ENCODE data around the gene SDK2. TPM values are rescaled to one million over a fixed set of nuclear protein-coding genes. Genes with fewer than 3 reads are reported as not detected.
A peak's percentile ranks its signal among the peaks of the same experiment; 100 is the strongest.

The SDK2 gene
- total RNA-seq, 4 donors from 2014 or later: 0.18 to 3.3 (median 1.2) TPM

- H3K4me1 ChIP-seq: no peaks in the 10 kb centered on the region
- no peak overlapping the region for H3K27ac ChIP-seq
- no peak for TF ChIP-seq POLR2A (IDR thresholded peaks at IDR 0.05)
- TF ChIP-seq, protein P1, sequence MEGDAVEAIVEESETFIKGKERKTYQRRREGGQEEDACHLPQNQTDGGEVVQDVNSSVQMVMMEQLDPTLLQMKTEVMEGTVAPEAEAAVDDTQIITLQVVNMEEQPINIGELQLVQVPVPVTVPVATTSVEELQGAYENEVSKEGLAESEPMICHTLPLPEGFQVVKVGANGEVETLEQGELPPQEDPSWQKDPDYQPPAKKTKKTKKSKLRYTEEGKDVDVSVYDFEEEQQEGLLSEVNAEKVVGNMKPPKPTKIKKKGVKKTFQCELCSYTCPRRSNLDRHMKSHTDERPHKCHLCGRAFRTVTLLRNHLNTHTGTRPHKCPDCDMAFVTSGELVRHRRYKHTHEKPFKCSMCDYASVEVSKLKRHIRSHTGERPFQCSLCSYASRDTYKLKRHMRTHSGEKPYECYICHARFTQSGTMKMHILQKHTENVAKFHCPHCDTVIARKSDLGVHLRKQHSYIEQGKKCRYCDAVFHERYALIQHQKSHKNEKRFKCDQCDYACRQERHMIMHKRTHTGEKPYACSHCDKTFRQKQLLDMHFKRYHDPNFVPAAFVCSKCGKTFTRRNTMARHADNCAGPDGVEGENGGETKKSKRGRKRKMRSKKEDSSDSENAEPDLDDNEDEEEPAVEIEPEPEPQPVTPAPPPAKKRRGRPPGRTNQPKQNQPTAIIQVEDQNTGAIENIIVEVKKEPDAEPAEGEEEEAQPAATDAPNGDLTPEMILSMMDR (IDR thresholded peaks at IDR 0.05): no peak
- no peak overlapping the region for H3K4me3 ChIP-seq
- H3K36me3 ChIP-seq: no peaks in the 10 kb centered on the region
- DNase-seq: no peak
- no peaks in the 10 kb centered on the region for H3K9me3 ChIP-seq
- H3K27me3 ChIP-seq: no peaks in the 10 kb centered on the region
Measured at GRCh38 chr17:73493956-73494926, 150.0 kb downstream of the SDK2 start.

GRCh38 chr17:73492821-73493814, 151.1 kb downstream of the SDK2 start:
- Histone ChIP-seq H3K36me3 (no peaks in the 10 kb centered on the region), H3K4me3 (no peak overlapping the region), H3K27me3 (no peaks in the 10 kb centered on the region), H3K9me3 (no peaks in the 10 kb centered on the region), H3K27ac (no peak overlapping the region), H3K4me1 (no peaks in the 10 kb centered on the region)
- DNase-seq: peak in 1 of 3 donors; percentile 22
- no peak for TF ChIP-seq POLR2A (IDR thresholded peaks at IDR 0.05)
- TF ChIP-seq, protein P1 (IDR thresholded peaks at IDR 0.05): no peak

DNA sequence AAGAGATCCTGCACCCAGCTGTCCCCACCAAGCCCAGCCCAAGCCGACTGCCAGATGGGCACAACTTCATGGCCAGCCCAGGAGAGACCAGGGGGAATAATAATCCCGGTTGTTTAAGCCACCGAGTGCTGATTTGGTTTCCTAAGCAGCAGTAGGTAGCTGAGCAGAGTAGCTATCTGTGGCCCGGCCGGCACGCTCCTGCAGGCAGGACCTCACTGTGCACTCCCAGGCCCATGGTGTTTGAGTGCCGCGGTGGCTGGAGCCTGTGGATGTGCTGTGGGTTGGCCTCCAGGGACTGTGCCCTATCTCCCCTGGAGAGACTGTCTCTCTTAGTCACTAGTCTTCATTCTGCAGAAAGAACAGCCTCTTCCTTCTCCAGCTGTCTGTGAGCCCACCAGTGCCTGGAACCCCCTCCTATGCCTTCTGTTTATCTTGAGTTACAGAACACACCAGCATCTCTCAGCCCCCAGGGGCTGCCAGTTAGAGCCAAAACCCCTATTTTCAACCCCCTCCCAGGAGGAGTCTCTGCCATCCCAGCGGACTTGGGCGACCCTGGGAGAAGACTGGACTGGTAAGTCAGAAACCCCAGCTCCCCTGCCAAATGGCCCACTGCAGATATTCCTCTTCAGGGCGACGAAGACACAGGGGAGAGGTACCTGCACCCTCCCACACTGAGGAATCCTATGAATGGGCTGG, 152.0 kb downstream of the SDK2 start:
- Histone ChIP-seq H3K27ac (no peak overlapping the region), H3K9me3 (no peaks in the 10 kb centered on the region), H3K4me3 (no peak overlapping the region), H3K4me1 (no peaks in the 10 kb centered on the region), H3K36me3 (no peaks in the 10 kb centered on the region), H3K27me3 (no peaks in the 10 kb centered on the region)
- DNase-seq: no peak
- no peak for TF ChIP-seq POLR2A (IDR thresholded peaks at IDR 0.05)
- TF ChIP-seq, protein P1 (IDR thresholded peaks at IDR 0.05): no peak

- no peaks in the 10 kb centered on the region for H3K36me3 ChIP-seq
- H3K9me3 ChIP-seq: no peaks in the 10 kb centered on the region
- no peak for TF ChIP-seq POLR2A (IDR thresholded peaks at IDR 0.05)
- TF ChIP-seq, protein P1 (IDR thresholded peaks at IDR 0.05): no peak
- H3K27ac ChIP-seq: no peak overlapping the region
- DNase-seq: no peak
- H3K4me1 ChIP-seq: no peaks in the 10 kb centered on the region
- no peak overlapping the region for H3K4me3 ChIP-seq
- no peaks in the 10 kb centered on the region for H3K27me3 ChIP-seq
Measured at GRCh38 chr17:73491648-73492047, 152.6 kb downstream of the SDK2 start.

- H3K27ac ChIP-seq: no peak overlapping the region
- H3K4me1 ChIP-seq: no peaks in the 10 kb centered on the region
- no peaks in the 10 kb centered on the region for H3K27me3 ChIP-seq
- H3K36me3 ChIP-seq: no peaks in the 10 kb centered on the region
- H3K4me3 ChIP-seq: no peak overlapping the region
- no peak for DNase-seq
- TF ChIP-seq POLR2A (IDR thresholded peaks at IDR 0.05): no peak
- TF ChIP-seq, protein P1 (IDR thresholded peaks at IDR 0.05): no peak
- no peaks in the 10 kb centered on the region for H3K9me3 ChIP-seq
Measured at GRCh38 chr17:73490851-73491250, 153.4 kb downstream of the SDK2 start.

Data from Peyer's patch (tissue), 4 donors.